H9 (cell line): ENCODE data around the gene CNDP1. TPM values are rescaled to one million over a fixed set of nuclear protein-coding genes. Genes with fewer than 3 reads are reported as not detected.

ENCODE experiments used
- DNase-seq: peaks from one replicate; pipeline ENCODE4 v3.0.0-alpha.2; 2017
- H2AFZ ChIP-seq: one replicate; pipeline ENCODE4 v1.6.1; 2013; ENCODE audit warnings: mild to moderate bottlenecking, low read length, control low read depth, moderate library complexity
- H2AK5ac ChIP-seq: 2 replicates; pipeline ENCODE4 v1.6.1; 2013; ENCODE audit warnings: low read length, control low read depth, mixed read lengths; ENCODE audit not compliant: insufficient read length
- H2BK120ac ChIP-seq: one replicate; pipeline ENCODE4 v1.6.1; 2013; ENCODE audit warnings: low read depth, mild to moderate bottlenecking, low read length, control low read depth, inconsistent platforms; ENCODE audit not compliant: poor library complexity, severe bottlenecking
- H2BK12ac ChIP-seq: 2 replicates; pipeline ENCODE4 v1.6.1; 2013; ENCODE audit warnings: low read length, control low read depth, mixed read lengths, low read depth; ENCODE audit not compliant: insufficient read length
- H2BK15ac ChIP-seq: 2 replicates; pipeline ENCODE4 v1.6.1; 2013; ENCODE audit warnings: low read depth, low read length, control low read depth
- H2BK20ac ChIP-seq: one replicate; pipeline ENCODE4 v1.6.1; 2013; ENCODE audit warnings: low read depth, mild to moderate bottlenecking, low read length, control low read depth, inconsistent platforms; ENCODE audit not compliant: poor library complexity, severe bottlenecking
- H2BK5ac ChIP-seq: 2 replicates; pipeline ENCODE4 v1.6.1; 2013; ENCODE audit warnings: low read length, control low read depth, mixed read lengths; ENCODE audit not compliant: insufficient read length
- H3K14ac ChIP-seq: 2 replicates; pipeline ENCODE4 v1.6.1; 2013; ENCODE audit warnings: low read length, control low read depth; ENCODE audit not compliant: insufficient read depth
- H3K18ac ChIP-seq: 2 replicates; pipeline ENCODE4 v1.6.1; 2013; ENCODE audit warnings: low read depth, mild to moderate bottlenecking, mixed read lengths, low read length, control low read depth; ENCODE audit not compliant: insufficient read length
- H3K23ac ChIP-seq: 2 replicates; pipeline ENCODE4 v1.6.1; 2013; ENCODE audit warnings: low read length, control low read depth, mixed read lengths, low read depth; ENCODE audit not compliant: insufficient read length
- H3K23me2 ChIP-seq: 2 replicates; pipeline ENCODE4 v1.6.1; 2013; ENCODE audit warnings: low read depth, mild to moderate bottlenecking, mixed read lengths, low read length, control low read depth; ENCODE audit not compliant: insufficient read length, poor library complexity, severe bottlenecking
- H3K27ac ChIP-seq: 2 replicates; pipeline ENCODE4 v1.5.1; 2013; ENCODE audit warnings: low read length, control low read depth, mixed read lengths, low read depth; ENCODE audit not compliant: insufficient read length
- H3K27me3 ChIP-seq: 2 replicates; pipeline ENCODE4 v1.6.1; 2013; ENCODE audit warnings: low read length, control low read depth, inconsistent platforms; ENCODE audit not compliant: insufficient read depth
- H3K4ac ChIP-seq: 2 replicates; pipeline ENCODE4 v1.6.1; 2013; ENCODE audit warnings: low read depth, mild to moderate bottlenecking, control low read depth, inconsistent platforms, low read length, moderate library complexity
- H3K4me1 ChIP-seq: 2 replicates; pipeline ENCODE4 v1.6.1; 2013; ENCODE audit warnings: low read length, control low read depth, inconsistent platforms; ENCODE audit not compliant: insufficient read depth
- H3K4me2 ChIP-seq: 2 replicates; pipeline ENCODE4 v1.6.1; 2013; ENCODE audit warnings: low read length, control low read depth, mixed read lengths; ENCODE audit not compliant: insufficient read length, insufficient read depth
- H3K56ac ChIP-seq: 2 replicates; pipeline ENCODE4 v1.6.1; 2013; ENCODE audit warnings: low read depth, mild to moderate bottlenecking, mixed read lengths, low read length, control low read depth; ENCODE audit not compliant: insufficient read length
- H3K79me1 ChIP-seq: 2 replicates; pipeline ENCODE4 v1.6.1; 2013; ENCODE audit warnings: low read depth, mild to moderate bottlenecking, moderate library complexity, low read length, control low read depth, inconsistent platforms; ENCODE audit not compliant: insufficient read depth, poor library complexity, severe bottlenecking
- H3K79me2 ChIP-seq: 2 replicates; pipeline ENCODE4 v1.6.1; 2013; ENCODE audit warnings: low read length, control low read depth, inconsistent platforms; ENCODE audit not compliant: insufficient read depth
- H3K9ac ChIP-seq: 2 replicates; pipeline ENCODE4 v1.6.1; 2013; ENCODE audit warnings: low read length, control low read depth, mixed read lengths; ENCODE audit not compliant: insufficient read length; ENCODE audit errors: extremely low read depth
- H3K9me3 ChIP-seq: one replicate; pipeline ENCODE4 v1.6.1; 2013; ENCODE audit warnings: low read depth, low read length, inconsistent platforms; ENCODE audit not compliant: control insufficient read depth
- H3T11ph ChIP-seq: one replicate; pipeline ENCODE4 v1.6.1; 2013; ENCODE audit warnings: mild to moderate bottlenecking, low read length, control low read depth, inconsistent platforms
- H4K20me1 ChIP-seq: one replicate; pipeline ENCODE4 v1.6.1; 2013; ENCODE audit not compliant: control insufficient read depth, insufficient read length, insufficient read depth
- H4K5ac ChIP-seq: 2 replicates; pipeline ENCODE4 v1.6.1; 2013; ENCODE audit warnings: low read depth, mild to moderate bottlenecking, mixed read lengths, low read length, control low read depth; ENCODE audit not compliant: insufficient read length
- H4K8ac ChIP-seq: replicated peaks from 2 replicates; pipeline ENCODE4 v1.6.1; 2013; ENCODE audit warnings: low read length, control low read depth, mixed read lengths, low read depth; ENCODE audit not compliant: insufficient read length
- H4K91ac ChIP-seq: 2 replicates; pipeline ENCODE4 v1.6.1; 2013; ENCODE audit warnings: low read depth, mild to moderate bottlenecking, moderate library complexity, mixed read lengths, low read length, control low read depth; ENCODE audit not compliant: insufficient read length
- H3K27ac Mint-ChIP-seq, 3 experiments: 2 replicates in 2 of 3; 3 replicates in 1 of 3; pipeline ENCODE4 v1.8.0; 2020 to 2021; ENCODE audit warnings: mixed read lengths in 3 of 3, mild to moderate bottlenecking in 1 of 3, moderate library complexity in 1 of 3
- H3K27me3 Mint-ChIP-seq: 2 replicates; pipeline ENCODE4 v1.8.0; 2021; ENCODE audit warnings: low read depth, mild to moderate bottlenecking, moderate library complexity, mixed read lengths
- H3K36me3 Mint-ChIP-seq, 3 experiments: 2 replicates in 2 of 3; 3 replicates in 1 of 3; pipeline ENCODE4 v1.8.0; 2020 to 2021; ENCODE audit warnings: low read depth in 3 of 3, mixed read lengths in 3 of 3; ENCODE audit not compliant: insufficient read depth in 1 of 3
- H3K4me1 Mint-ChIP-seq, 2 experiments: 2 replicates each; pipeline ENCODE4 v1.8.0; 2020; ENCODE audit warnings: mixed read lengths in 2 of 2
- H3K4me3 Mint-ChIP-seq, 2 experiments: 2 replicates in 1 of 2; 3 replicates in 1 of 2; pipeline ENCODE4 v1.8.0; 2020 to 2021; ENCODE audit warnings: mild to moderate bottlenecking in 2 of 2, mixed read lengths in 2 of 2, moderate library complexity in 1 of 2
- H3K9me3 Mint-ChIP-seq, 2 experiments: 2 replicates in 1 of 2; 3 replicates in 1 of 2; pipeline ENCODE4 v1.8.0; 2020; ENCODE audit warnings: mild to moderate bottlenecking in 2 of 2, mixed read lengths in 2 of 2, moderate library complexity in 1 of 2
- WGBS: extraction: QIAGEN DNeasy Blood & Tissue Kit; methylation state at CpG from one replicate; pipeline ENCODE4 v1.1.7; 2013; ENCODE audit warnings: missing lambda C conversion rate, low lambda C conversion rate, mixed read lengths; ENCODE audit not compliant: insufficient read length; ENCODE audit errors: extremely low coverage; 5-methylcytosine and 5-hydroxymethylcytosine counted together
- total RNA-seq: library from RNA; stranded (reverse); gene quantifications from 2 replicates; pipeline ENCODE4 v1.2.1, GENCODE V29; 2021
- TF ChIP-seq, protein P1 (sequence below): fragments of 200-600 bp; sonication (generic); conservative IDR thresholded peaks from 3 replicates; pipeline ENCODE4 v1.8.0; 2021; ENCODE audit warnings: antibody characterized with exemption, mild to moderate bottlenecking

Gene CNDP1
- total RNA-seq, 1 experiment from 2014 or later: not detected

DNA sequence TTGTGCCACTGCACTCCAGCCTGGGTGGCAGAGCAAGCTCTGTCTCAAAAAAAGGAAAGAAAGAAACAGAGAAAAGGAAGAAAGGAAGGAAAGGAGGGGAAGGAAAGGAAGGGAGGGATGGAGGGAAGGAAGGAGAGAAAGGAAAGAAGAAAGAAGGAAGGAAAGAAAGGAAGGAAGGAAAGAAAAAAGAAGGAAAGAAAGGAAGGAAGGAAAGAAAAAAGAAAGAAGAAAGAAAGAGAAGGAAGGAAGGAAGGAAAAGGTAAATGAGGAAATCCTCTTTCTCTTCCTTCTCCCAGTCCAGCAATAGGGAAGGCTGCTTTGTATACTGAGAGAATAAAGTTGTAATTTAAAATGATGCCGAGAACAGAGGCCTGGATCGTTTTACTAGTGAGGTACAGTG is 40.6 kb downstream of the CNDP1 start:
- no peaks in the 10 kb centered on the region for H3K27me3 ChIP-seq
- no peak overlapping the region for H2BK120ac ChIP-seq
- H3K9ac ChIP-seq: no peak overlapping the region
- H4K8ac ChIP-seq: no peak overlapping the region
- H2AFZ ChIP-seq: no peak overlapping the region
- H4K5ac ChIP-seq: no peak overlapping the region
- no peak for DNase-seq
- no peaks in the 10 kb centered on the region; a peak in 3 of 5 replicates for H3K9me3 Mint-ChIP-seq
- no CpG with 5 or more reads among the region's 2 CpGs for WGBS
- no peaks in the 10 kb centered on the region for H3K79me1 ChIP-seq
- TF ChIP-seq, protein P1, sequence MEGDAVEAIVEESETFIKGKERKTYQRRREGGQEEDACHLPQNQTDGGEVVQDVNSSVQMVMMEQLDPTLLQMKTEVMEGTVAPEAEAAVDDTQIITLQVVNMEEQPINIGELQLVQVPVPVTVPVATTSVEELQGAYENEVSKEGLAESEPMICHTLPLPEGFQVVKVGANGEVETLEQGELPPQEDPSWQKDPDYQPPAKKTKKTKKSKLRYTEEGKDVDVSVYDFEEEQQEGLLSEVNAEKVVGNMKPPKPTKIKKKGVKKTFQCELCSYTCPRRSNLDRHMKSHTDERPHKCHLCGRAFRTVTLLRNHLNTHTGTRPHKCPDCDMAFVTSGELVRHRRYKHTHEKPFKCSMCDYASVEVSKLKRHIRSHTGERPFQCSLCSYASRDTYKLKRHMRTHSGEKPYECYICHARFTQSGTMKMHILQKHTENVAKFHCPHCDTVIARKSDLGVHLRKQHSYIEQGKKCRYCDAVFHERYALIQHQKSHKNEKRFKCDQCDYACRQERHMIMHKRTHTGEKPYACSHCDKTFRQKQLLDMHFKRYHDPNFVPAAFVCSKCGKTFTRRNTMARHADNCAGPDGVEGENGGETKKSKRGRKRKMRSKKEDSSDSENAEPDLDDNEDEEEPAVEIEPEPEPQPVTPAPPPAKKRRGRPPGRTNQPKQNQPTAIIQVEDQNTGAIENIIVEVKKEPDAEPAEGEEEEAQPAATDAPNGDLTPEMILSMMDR: no peak
- no peak overlapping the region for H2BK20ac ChIP-seq
- no peak overlapping the region for H3K27ac Mint-ChIP-seq
- no peak overlapping the region for H2AK5ac ChIP-seq
- H3K4me1 ChIP-seq: peaks cover 2% of the 10 kb centered on the region; the same call in 1 of the 2 replicates
- no peak overlapping the region for H3K4me2 ChIP-seq
- no peaks in the 10 kb centered on the region for H4K20me1 ChIP-seq
- H2BK12ac ChIP-seq: no peak overlapping the region
- peaks cover 13 to 16% of the 10 kb centered on the region in 2 experiments for H3K4me1 Mint-ChIP-seq
- H3K23me2 ChIP-seq: no peaks in the 10 kb centered on the region
- no peak overlapping the region for H4K91ac ChIP-seq
- H3K79me2 ChIP-seq: no peaks in the 10 kb centered on the region
- no peak overlapping the region for H3K56ac ChIP-seq
- H3K18ac ChIP-seq: no peak overlapping the region
- peaks cover 9% of the 10 kb centered on the region for H3K27me3 Mint-ChIP-seq
- H3K4ac ChIP-seq: no peak overlapping the region
- no peak overlapping the region for H3K27ac ChIP-seq
- no peaks in the 10 kb centered on the region for H3K36me3 Mint-ChIP-seq
- no peak overlapping the region for H3T11ph ChIP-seq
- H2BK5ac ChIP-seq: no peak overlapping the region
- no peak overlapping the region for H3K14ac ChIP-seq
- H2BK15ac ChIP-seq: no peak overlapping the region
- H3K23ac ChIP-seq: no peak overlapping the region
- no peak overlapping the region for H3K4me3 Mint-ChIP-seq
- no peaks in the 10 kb centered on the region for H3K9me3 ChIP-seq
